ENCODE results near the gene NPM1. TPM values are rescaled to one million over a fixed set of nuclear protein-coding genes. Genes with fewer than 3 reads are reported as not detected.
A peak's percentile ranks its signal among the peaks of the same experiment; 100 is the strongest.

The NPM1 gene
- polyA plus RNA-seq, 3 donors: 1,545 to 1,771 (median 1,563) TPM

- no peak for DNase-seq
Observed at GRCh38 chr5:171437286-171437821, 49.7 kb downstream of the NPM1 start.

GRCh38 chr5:171438738-171439137 lies 51.1 kb downstream of the NPM1 start:
- DNase-seq: no peak

- no peak for DNase-seq
Observed at GRCh38 chr5:171441246-171441791, 53.7 kb downstream of the NPM1 start.

- DNase-seq: no peak
Observed at GRCh38 chr5:171442287-171443042, 54.8 kb downstream of the NPM1 start.

- no peak for DNase-seq
Observed at GRCh38 chr5:171444582-171444981, 56.9 kb downstream of the NPM1 start.

- no peak for DNase-seq
Observed at GRCh38 chr5:171445644-171446516, 58.2 kb downstream of the NPM1 start.

- no peak for DNase-seq
Observed at GRCh38 chr5:171447226-171447625, 59.6 kb downstream of the NPM1 start.

GRCh38 chr5:171449426-171449825 lies 61.8 kb downstream of the NPM1 start:
- DNase-seq: no peak

- peak; percentile 78 for DNase-seq
Observed at GRCh38 chr5:171450423-171451331, 63.0 kb downstream of the NPM1 start.

- DNase-seq: no peak
Observed at GRCh38 chr5:171451421-171451820, 63.8 kb downstream of the NPM1 start.

- no peak for DNase-seq
Observed at GRCh38 chr5:171453056-171453725, 65.5 kb downstream of the NPM1 start.

GRCh38 chr5:171453988-171454387 lies 66.3 kb downstream of the NPM1 start:
- no peak for DNase-seq

- DNase-seq: no peak
Observed at GRCh38 chr5:171454549-171454948, 66.9 kb downstream of the NPM1 start.

- DNase-seq: no peak
Observed at GRCh38 chr5:171455522-171455921, 67.9 kb downstream of the NPM1 start.

- no peak for DNase-seq
Observed at GRCh38 chr5:171457208-171457981, 69.7 kb downstream of the NPM1 start.

GRCh38 chr5:171459839-171460238 lies 72.2 kb downstream of the NPM1 start:
- no peak for DNase-seq
